IPS-20b (cell line): ENCODE results near the gene TRPM3.

Experiments used
- H3K27ac ChIP-seq: one replicate; pipeline ENCODE4 v1.5.1; 2013; ENCODE audit warnings: low read length
- H3K27me3 ChIP-seq: 2 replicates; pipeline ENCODE4 v1.6.1; 2013; ENCODE audit warnings: mild to moderate bottlenecking, low read length, inconsistent platforms; ENCODE audit not compliant: insufficient read depth
- H3K36me3 ChIP-seq: 2 replicates; pipeline ENCODE4 v1.6.1; 2013; ENCODE audit warnings: low read depth, mild to moderate bottlenecking, inconsistent platforms, low read length, moderate library complexity; ENCODE audit not compliant: insufficient read depth
- H3K4me1 ChIP-seq: 2 replicates; pipeline ENCODE4 v1.6.1; 2013; ENCODE audit warnings: mild to moderate bottlenecking, control low read depth, inconsistent platforms, low read length, moderate library complexity; ENCODE audit not compliant: insufficient read depth
- H3K4me3 ChIP-seq: 2 replicates; pipeline ENCODE4 v1.5.1; 2013; ENCODE audit warnings: mild to moderate bottlenecking, low read length, inconsistent platforms
- H3K9ac ChIP-seq: 2 replicates; pipeline ENCODE4 v1.6.1; 2013; ENCODE audit warnings: low read depth, mild to moderate bottlenecking, inconsistent platforms, low read length, moderate library complexity
- H3K9me3 ChIP-seq: 2 replicates; pipeline ENCODE4 v1.6.1; 2013; ENCODE audit warnings: mild to moderate bottlenecking, low read depth, low read length, inconsistent platforms; ENCODE audit not compliant: insufficient read depth

The TRPM3 gene

DNA sequence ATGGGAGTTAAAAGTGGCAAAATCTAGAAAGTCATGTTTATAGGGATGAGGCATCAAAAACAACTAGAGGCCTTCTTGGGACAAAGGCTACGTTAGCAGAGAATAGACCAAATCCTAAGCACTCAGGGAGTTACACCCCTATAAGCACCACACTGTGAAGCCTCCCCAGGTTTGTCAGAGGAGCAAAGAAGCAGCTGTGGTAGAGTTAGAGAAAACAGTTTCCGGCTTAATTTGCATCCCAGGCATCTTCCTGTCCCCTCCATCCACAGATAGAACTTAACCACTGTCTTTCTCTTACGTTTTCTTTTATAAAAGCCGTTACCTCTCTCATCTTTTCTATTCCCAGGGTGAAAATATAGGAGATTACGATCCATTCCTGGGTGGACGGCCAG is 518.4 kb downstream of the TRPM3 start:
- Histone ChIP-seq H3K4me3 (no peak overlapping the region), H3K27ac (no peak overlapping the region), H3K9me3 (no peaks in the 10 kb centered on the region), H3K27me3 (no peaks in the 10 kb centered on the region), H3K9ac (0 out of 2 replicates have a peak overlapping the region, but pooled peaks have one; percentile 28), H3K36me3 (no peaks in the 10 kb centered on the region), H3K4me1 (peaks cover 10% of the 10 kb centered on the region; the same call in 1 of the 2 replicates)

DNA sequence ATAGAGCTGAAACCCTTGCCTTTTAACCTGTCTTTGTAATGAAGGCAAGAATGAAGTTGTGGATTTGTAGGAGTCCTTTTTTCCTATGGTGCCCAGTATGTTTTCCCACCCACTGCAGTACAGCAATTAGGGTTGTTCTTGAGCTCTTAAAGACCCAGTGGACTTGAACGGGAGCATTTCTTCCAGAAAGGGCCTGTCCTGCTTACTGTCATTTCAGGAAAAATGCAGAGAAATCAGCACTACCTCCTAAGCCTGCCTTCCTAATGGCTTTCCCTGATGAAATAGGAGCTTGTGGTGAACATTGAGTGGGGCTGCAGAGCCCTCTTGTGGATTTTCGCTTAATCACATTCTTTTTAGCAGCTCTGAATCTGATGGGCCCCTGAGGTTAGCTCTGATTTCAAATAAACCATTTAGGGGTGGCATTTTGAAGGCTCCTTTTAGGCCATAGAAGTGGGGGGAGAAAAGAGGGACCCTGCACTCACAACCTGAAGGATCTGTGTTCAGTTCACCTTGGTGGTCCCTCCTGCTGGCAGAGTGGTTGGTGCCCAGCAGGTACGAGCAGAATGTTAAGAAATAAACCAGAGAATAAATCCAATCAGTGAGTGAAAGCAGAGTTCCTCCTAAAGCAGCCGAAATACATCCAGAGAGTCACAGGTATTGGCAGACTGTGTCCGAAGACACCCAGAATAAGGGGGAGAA is 519.0 kb downstream of the TRPM3 start:
- Histone ChIP-seq H3K4me1 (peaks cover 10% of the 10 kb centered on the region; the same call in 1 of the 2 replicates), H3K4me3 (no peak overlapping the region), H3K9me3 (no peaks in the 10 kb centered on the region), H3K27ac (no peak overlapping the region), H3K27me3 (no peaks in the 10 kb centered on the region), H3K36me3 (no peaks in the 10 kb centered on the region), H3K9ac (0 out of 2 replicates have a peak overlapping the region, but pooled peaks have one; percentile 28)

DNA sequence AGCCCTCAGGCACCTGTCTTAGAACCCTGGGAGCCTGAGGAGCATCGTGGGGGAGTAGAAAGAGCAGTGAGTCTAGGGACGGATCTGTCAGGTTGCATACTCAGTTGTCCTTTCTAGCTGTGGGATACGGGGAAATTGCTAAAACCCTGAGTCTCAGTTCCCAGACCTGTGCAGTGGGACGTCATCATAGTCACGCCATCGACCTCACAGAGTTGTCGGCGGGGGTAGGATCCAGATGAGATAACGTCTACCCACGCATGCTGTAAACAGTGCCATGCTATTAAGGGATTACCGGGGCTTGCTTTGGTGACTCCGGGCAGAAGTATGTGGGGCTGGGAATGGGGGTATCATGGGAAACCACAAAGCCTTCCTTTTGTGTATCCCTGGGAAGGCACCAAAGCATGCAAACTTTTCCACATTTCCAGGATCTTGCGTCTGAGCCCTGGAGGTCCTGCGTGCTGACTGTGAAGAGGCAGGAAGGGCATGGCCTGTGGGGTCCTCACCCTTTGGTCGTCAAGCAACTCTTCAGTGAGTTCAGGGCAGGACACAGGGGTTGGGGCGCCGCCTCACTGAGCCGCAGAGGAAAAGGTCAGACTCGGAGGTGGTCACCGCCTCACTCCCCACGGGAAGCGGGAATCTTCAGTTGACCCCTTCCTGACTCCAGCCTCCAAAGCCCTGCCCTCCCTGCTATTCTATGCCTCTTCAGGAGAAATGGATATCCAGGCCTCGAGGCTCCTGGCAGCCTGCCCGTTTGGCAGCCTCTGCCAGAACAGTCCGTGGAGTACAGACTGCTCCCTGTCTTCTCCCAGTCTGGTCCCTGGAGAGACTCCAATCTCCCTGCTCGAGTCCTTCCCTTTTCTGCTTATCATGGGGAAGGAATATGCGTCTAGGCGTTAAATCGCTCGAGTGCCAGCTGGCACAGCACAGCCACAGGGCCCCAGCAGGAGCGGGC is 520.1 kb downstream of the TRPM3 start:
- H3K27me3 ChIP-seq = no peaks in the 10 kb centered on the region
- H3K9ac ChIP-seq = no peak overlapping the region
- no peak overlapping the region for H3K27ac ChIP-seq
- H3K4me1 ChIP-seq = peaks cover 10% of the 10 kb centered on the region; the same call in 1 of the 2 replicates
- no peak overlapping the region for H3K4me3 ChIP-seq
- H3K36me3 ChIP-seq = no peaks in the 10 kb centered on the region
- H3K9me3 ChIP-seq = no peaks in the 10 kb centered on the region

DNA sequence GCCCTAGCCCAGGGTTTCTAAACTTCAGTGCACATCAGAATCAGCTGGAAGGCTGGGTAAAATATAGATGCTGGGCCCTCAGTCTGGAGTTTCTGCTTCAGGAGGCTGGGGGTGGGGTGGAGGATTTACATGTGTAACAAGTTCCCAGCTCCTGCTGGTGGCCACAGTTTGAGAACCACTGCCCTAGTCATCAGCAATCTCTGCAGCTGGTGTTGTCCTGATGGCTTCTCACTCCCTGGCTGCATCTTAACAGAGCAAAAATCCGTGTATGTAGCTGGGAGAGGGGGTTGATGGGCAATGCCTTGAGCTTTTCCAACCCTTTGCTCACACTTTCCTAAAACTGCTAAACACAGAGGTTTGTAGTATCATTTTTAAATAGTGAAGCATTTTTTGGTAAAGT is 520.9 kb downstream of the TRPM3 start:
- H3K9me3 ChIP-seq = no peaks in the 10 kb centered on the region
- H3K4me1 ChIP-seq = peaks cover 10% of the 10 kb centered on the region; the same call in 1 of the 2 replicates
- H3K36me3 ChIP-seq = no peaks in the 10 kb centered on the region
- no peak overlapping the region for H3K4me3 ChIP-seq
- H3K27ac ChIP-seq = no peak overlapping the region
- no peak overlapping the region for H3K9ac ChIP-seq
- no peaks in the 10 kb centered on the region for H3K27me3 ChIP-seq

DNA sequence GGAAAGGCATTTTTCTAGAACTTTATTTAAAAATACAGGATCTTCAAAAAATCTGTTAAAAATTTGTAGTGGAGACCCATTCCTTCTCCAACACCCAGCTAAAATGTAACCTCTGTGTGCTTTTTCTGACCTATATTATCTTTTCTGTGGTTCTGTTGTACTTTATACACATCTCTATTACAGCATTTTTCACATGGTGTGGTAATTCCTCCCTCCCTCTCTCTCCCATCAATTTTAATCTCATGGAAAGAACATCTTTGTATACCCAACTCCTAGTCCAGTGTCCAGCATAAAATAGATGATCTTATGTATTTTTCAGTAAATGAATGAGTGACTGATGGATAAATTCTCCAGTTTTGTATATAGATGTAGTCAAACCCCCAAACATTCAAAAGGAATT is 523.5 kb downstream of the TRPM3 start:
- no peaks in the 10 kb centered on the region for H3K9me3 ChIP-seq

DNA sequence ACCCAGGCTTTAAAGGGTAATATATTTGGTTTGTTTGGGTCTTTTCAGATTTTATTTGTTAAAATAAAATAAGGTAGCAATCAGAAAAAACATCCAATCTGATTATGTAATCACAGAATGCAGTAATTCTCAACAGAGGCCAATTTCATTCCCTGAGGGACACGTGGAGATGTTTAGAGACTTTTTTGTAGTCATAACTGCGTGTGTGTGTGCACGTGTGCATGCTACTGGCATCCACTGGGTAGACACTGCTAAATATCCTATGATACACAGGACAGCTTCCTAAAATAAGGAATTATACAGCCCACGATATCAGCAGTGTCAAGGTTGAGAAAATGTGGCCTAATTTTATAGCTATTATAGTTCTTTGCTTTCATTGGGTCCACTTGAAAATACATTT is 526.2 kb downstream of the TRPM3 start:
- no peak overlapping the region for H3K4me3 ChIP-seq
- no peak overlapping the region for H3K27ac ChIP-seq
- no peaks in the 10 kb centered on the region for H3K9me3 ChIP-seq

More for the DNA sequence above, 523.5 kb downstream of the TRPM3 start:
- H3K4me1 ChIP-seq = peaks cover 9% of the 10 kb centered on the region; the same call in 1 of the 2 replicates
- H3K27me3 ChIP-seq = no peaks in the 10 kb centered on the region
- no peak overlapping the region for H3K27ac ChIP-seq
- no peak overlapping the region for H3K9ac ChIP-seq
- no peaks in the 10 kb centered on the region for H3K36me3 ChIP-seq
- H3K4me3 ChIP-seq = no peak overlapping the region

DNA sequence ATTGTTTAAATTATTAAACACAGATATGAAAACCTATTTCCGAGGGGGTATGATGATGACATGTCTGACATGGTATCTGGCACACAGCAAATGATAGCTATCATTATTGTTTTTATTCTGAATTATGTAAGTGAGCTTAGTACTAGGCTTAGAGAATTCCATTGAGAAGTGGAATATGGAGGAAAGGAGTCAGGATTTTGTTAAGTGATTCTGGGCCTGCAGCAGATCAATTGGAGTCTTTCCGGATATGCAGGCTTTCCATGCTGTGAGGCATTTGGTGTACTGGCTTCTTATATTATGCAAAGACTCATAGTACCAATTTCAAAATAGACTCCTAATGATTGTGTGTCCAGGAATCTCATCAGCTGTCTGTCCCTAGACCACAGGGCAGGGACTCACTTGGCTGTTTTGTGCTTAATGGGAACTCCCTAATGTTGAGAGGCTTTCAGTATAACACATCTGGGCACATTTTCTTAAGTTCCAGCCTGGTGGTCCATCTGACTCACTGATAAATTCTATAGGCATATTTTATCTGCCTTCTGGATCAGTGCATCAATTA is 527.0 kb downstream of the TRPM3 start:
- H3K36me3 ChIP-seq = no peaks in the 10 kb centered on the region
- no peak overlapping the region for H3K27ac ChIP-seq

More for the DNA sequence above, 526.2 kb downstream of the TRPM3 start:
- Histone ChIP-seq H3K36me3 (no peaks in the 10 kb centered on the region), H3K27me3 (no peaks in the 10 kb centered on the region), H3K9ac (no peak overlapping the region), H3K4me1 (no peaks in the 10 kb centered on the region; the same call in 1 of the 2 replicates)

DNA sequence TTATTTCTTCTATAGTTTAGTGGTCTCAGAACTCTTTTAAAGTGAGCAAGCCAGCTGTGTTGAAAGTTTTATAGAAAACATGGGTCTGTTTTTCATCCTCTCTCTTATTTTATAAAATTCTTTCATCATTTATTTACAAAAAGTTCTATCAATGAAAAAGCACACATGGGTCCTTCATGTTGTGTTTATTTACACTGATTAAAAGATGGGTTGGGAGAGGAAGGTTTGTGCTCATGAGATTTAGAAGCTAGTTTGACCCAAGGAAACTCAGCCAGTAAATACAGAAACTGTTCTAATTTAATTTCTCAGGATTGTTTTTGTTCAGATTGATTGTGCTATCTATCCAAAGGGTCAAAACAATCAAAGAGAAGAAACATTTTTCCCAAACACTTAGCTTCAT is 528.2 kb downstream of the TRPM3 start:
- no peaks in the 10 kb centered on the region for H3K9me3 ChIP-seq
- no peak overlapping the region for H3K27ac ChIP-seq
- no peak overlapping the region for H3K4me3 ChIP-seq
- no peaks in the 10 kb centered on the region for H3K36me3 ChIP-seq
- H3K4me1 ChIP-seq = no peaks in the 10 kb centered on the region
- H3K27me3 ChIP-seq = no peaks in the 10 kb centered on the region
- H3K9ac ChIP-seq = no peak overlapping the region

More for the DNA sequence above, 527.0 kb downstream of the TRPM3 start:
- no peak overlapping the region for H3K4me3 ChIP-seq
- H3K9me3 ChIP-seq = no peaks in the 10 kb centered on the region
- H3K9ac ChIP-seq = no peak overlapping the region
- no peaks in the 10 kb centered on the region for H3K27me3 ChIP-seq
- no peaks in the 10 kb centered on the region for H3K4me1 ChIP-seq

DNA sequence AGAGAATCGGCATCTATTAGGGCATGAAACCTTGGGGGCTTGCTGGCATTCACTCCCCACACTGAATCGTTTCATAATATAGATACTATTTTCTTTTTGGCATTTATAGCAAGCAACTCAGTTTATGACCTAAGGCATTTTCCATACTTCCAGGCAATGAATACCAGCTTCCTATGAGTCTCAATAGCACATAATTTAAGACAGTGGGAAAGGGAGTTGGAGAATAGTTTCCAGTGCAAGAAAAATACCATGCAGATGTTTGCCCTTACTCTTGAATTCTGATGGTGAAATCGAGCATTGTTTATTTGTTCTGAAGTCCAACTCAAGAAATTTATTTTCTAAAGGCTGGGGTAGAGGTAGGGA is 531.1 kb downstream of the TRPM3 start:
- no peaks in the 10 kb centered on the region for H3K4me1 ChIP-seq

DNA sequence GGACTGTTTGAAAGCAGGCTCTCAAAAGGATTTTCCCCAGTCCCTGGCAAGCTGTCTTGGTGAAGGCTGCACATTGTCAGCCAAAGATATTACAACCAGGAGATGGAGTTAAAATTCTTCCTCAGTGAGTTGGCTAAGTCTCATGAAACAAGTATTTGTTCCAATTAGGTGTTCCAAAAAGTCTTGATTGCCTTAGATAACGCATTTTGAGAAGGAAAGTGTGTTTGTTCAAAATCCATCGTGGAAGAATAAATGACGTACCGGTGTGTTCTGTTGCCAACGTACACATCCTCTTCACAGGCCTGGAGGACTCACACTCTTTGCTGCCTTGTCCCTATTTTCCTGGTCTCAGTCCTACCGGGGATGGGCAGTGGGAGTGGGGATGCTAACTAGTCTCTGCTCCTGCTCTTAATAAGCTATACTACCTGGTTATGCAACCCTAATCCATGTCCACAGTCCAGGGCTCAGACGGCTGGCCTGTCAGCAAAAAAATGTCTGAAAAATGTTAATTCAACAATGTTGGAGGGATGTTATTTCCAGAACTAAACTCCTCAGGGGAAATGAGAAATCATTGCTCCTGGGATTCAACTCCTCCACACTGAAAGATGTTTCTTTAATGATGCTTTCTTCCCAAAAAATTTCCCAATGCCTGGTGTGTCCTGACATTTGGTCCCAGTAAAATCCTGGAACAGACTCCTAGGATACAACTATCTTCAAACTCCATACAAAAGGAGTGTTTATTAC is 531.7 kb downstream of the TRPM3 start:
- no peaks in the 10 kb centered on the region for H3K4me1 ChIP-seq
- no peak overlapping the region for H3K27ac ChIP-seq
- H3K27me3 ChIP-seq = no peaks in the 10 kb centered on the region
- H3K4me3 ChIP-seq = no peak overlapping the region
- H3K9me3 ChIP-seq = no peaks in the 10 kb centered on the region
- H3K9ac ChIP-seq = no peak overlapping the region
- no peaks in the 10 kb centered on the region for H3K36me3 ChIP-seq

More for the DNA sequence above, 531.1 kb downstream of the TRPM3 start:
- H3K27me3 ChIP-seq = no peaks in the 10 kb centered on the region
- H3K36me3 ChIP-seq = no peaks in the 10 kb centered on the region
- no peaks in the 10 kb centered on the region for H3K9me3 ChIP-seq
- H3K4me3 ChIP-seq = no peak overlapping the region
- H3K27ac ChIP-seq = no peak overlapping the region
- no peak overlapping the region for H3K9ac ChIP-seq

DNA sequence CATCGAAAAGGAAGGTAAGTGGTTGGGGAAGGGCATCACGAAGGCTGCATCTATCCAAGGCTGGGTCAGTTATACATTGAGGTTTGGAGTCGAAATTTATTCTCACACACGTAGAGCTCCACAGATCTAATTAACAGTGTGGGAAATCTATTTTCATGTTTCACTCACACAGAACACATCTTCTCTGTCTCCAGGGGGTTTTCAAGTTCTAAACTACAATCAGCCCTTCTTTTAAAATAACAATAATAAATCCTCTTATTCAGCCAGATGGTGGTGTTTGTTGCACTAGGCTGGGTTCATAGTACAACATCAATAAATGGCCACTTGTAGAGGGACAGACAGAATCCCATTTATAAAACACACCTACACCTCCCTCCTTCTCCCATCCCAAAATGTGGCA is 532.4 kb downstream of the TRPM3 start:
- Histone ChIP-seq H3K36me3 (no peaks in the 10 kb centered on the region), H3K4me3 (no peak overlapping the region), H3K4me1 (no peaks in the 10 kb centered on the region), H3K27ac (no peak overlapping the region), H3K27me3 (no peaks in the 10 kb centered on the region), H3K9me3 (no peaks in the 10 kb centered on the region), H3K9ac (no peak overlapping the region)
